Islet of Langerhans (tissue), 1 donor: ENCODE results near the gene NKAIN2.

Experiments
- FAIRE-seq: peaks from one replicate; lab custom pipeline; 2011; peaks lifted over from hg19 to GRCh38; lab: Jason Lieb, UNC

The NKAIN2 gene

DNA sequence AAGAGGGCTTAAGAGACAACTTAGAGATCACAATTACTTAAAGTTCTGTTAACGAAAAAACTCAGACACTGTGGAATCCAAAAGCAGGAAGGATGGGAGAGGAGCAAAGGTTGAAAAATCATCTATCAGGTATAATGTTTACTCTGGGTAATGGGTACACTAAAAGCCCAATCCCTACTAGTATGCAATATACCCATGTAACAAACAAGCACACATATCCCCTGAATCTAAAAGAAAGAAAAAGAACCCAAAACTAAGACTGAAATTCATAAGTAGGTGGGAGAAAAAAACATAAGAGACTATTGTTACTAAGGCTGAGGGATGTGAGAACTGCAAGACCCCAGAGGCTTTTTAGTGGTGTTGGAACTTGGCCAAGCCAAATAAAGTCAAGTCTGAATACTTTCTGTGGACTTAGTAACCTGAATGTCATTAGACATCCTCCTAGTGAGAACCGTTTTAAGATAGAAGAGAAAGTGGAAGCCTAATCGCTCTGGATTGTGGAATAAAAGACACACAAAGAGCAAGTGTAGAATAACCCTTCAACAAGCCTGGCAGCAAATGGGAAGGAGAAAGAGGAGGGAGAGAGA, 969.2 kb downstream of the NKAIN2 start:
- FAIRE-seq = no peak

DNA sequence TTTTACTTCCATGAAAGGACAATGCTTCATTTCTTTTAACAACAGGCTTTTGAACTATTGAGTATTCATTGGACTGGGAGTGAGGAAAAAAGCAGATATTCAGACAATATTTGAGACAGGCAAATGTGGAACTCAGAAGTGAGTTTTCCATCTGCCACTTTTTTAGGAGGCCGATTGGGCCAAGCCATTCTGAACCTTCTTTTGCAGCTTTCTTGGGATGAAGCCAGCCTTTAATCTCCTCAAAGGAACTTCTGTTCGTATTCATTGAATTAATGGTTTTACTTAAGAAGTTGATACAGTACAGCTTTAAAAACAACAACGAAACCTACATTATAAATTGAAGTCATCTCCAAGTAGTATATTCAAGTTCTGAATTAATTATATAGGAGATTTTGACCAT, 971.5 kb downstream of the NKAIN2 start:
- FAIRE-seq = no peak

DNA sequence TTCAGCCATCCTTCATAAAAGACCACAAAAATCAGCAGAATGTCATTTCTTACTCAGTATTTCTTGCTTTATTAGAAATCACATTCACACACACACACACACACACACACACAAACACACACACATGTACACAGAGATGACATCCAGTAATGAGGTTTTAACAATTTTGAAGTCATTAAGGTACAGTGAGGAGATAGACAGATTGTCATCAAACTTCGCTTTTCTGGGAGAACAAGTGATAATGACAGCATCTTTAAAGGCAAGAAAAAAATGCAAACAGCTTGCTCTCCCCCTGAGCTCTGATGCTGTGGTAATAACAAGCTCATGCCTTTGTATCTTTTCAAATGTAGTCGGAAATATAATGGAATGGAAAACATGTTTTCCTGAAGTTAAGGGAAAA, 974.2 kb downstream of the NKAIN2 start:
- FAIRE-seq = no peak

DNA sequence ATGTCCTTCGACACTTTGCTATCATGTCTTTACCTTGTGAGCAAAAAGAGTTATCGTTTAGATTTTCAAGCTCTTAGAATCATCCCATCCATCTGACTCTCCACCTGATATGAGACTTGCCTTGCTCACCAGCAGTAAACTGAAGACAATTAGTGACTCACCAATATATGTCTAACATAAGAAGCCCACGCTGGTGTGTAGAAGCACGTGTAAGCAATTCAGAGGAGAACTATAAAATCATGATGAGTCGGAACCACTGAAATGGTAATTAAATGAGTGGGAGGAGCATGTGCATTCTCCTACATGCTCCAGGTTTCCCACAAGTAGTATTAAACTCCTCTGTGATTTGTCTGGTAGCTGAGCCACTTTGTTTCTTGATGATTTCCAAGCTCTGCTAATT, 977.0 kb downstream of the NKAIN2 start:
- no peak for FAIRE-seq

DNA sequence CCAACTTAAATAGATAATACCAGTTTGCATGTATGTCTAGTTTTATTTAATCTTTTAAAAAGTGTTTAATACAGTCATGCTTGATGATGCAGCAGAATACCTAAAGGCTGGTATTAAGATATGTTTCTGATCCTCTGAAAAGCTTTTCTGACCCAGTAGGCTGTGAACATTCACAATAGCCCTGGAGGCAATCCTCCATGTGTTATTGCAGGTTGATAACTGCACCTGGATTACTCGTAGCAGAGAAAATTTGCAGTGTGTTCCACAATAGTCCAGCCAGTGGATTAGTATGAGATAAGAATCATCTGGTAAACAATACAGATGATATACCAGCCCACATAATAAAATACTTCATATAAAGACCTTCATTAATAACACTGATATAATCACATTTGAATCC, 979.7 kb downstream of the NKAIN2 start:
- no peak for FAIRE-seq

DNA sequence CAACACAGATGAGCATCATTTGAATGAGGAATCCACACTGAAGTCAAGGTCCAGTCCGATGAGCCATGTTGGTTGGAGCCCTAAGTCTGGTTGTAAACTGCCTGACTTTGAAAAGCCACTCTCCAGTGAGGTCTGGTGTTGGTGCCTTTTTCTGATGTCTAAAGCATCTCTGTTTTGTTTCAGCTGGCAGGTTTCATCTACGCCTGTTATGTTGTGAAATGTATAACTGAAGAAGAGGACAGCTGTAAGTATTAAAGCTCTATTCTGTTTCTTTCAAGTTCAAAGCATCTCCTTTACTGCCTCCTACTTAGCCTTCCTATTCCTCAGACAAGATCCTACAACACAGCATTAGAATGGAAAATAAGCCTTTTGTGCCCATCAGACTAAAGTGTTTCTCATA, 987.5 kb downstream of the NKAIN2 start:
- no peak for FAIRE-seq

DNA sequence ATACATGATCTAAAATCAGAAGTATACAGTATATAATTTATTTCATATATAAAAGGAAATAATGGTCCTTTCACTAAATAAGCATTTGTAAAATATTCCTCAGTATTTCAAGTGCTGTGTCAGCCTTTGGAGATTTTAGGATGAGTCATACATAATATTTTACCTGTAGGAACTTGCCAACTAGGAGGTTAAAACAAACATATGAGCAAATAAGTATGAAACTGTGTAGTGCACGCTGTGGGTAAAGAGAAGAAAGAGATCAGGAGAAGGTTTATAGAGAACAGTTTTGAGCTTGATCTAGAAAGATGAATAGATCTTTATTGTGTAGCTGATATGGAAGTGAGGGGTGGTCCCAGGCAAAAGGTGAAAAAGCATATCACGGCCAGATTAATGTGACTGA, 988.7 kb downstream of the NKAIN2 start:
- no peak for FAIRE-seq

DNA sequence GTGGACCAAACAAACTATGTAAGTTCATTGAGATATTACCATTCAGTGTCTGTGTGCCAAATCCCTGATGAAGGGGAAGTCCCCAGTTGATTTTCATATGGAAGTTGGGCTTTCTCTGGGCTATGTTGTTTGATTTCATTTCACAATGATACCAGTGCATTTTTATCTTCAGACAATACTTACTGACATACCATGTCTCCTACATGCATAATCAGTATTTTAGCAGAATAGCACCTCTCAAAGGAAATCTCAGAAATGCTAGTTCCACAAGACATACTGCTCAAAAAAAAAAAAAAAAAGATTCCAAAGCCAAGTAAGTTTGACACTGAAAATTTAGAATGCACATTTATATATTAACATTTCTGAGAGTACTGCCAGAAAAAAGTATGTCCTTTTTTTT, 989.7 kb downstream of the NKAIN2 start:
- FAIRE-seq = no peak

DNA sequence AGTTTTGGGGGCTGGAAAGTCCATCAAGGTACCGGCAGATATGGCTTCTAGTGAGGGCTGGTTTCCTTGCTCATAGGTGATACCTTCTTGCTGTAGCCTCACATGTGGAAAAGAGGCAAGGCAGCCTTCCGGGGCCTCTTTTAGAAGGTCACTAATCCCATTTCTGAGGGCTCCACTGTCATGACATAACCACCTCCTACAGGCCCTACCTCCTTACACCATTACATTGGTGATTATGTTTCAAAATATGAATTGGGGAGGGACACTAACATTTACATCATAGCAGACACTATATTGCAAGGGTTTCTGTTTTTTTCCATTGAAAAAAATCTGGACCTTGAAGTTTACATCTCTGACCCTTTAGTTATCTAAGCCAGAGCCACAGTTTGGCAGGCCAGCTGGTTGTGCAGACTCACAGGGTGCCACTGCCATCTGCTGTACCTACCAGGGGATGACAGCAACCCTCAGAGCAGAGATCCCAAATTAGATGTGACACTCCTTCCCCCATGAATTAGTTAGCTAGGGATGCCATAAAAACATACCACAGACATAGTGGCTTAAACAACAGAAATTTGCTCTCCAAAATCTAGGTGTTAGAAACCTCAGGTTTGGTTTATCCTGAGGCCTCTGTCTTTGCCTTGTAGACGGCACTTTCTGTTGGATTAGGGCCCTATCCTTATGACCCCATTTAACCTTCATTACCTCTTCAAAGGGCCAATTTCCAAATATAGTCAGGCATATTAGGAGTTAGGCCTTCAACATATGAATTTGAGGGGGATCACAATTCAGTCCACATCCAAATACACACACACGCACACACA, 992.2 kb downstream of the NKAIN2 start:
- no peak for FAIRE-seq

DNA sequence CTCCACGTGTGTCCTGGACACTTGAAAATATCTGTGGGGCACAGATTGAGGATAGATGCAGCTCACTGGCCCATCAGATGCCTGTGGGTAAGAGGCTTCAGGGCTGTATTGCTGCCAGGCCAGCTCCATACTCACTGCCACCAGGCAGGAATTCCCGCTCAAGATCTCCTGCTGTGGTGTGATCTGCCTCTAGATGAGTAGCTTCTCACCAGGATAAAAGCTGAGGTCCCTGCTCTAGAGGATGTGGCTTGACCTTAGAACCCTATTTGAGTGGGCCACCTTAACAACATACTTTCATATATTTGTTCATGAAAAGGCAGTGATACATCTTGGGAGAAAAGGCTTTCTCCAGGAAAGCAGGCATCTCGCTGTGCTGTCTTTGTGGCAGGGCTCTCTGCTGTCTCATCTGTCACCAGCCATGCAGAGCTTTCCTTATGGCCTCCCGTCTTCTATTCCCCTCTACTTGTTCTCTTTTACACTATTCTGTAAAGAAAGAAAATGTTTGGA, 992.9 kb downstream of the NKAIN2 start:
- FAIRE-seq = no peak

DNA sequence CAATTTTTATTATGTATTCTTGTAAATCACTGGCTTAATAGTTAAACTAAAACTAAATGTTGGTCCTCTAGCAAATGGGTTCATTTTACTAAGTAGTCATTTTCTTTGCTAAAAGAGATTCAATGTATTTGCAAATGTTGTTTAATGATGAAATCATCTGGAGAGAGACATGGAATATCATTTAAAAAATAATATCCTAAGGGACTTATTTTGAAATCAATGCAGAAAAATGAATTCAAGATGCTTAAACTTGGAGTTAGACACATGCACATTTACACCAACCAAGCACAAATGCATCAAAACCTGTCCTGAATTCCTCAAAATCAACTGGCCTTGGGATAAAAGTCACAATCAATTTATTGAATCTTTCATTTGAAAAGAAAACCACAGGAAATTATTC, 993.6 kb downstream of the NKAIN2 start:
- no peak for FAIRE-seq

DNA sequence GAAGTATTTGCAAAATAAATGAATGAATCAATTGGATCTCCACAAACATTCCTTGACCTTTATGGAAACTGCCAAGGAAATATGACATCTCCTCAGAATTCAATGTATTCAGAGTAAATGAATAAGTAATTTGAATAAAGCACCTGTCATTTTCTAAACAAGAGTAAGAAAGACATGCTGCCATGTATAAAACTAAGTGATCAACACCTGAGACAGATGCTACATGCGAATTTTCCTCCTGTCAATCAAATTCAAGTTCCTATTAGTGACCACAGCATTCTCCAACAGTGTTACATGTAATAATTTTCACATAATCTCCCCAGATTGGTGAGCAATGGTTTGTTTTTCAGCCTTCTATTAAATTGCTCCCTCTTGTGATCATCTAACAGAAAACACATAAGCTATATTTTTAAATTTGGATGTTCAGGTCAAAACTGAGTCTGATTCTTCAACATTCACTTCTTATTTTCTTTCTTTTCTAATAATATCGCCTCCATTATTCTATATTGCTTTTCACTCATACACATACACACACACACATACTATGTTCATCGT, 995.4 kb downstream of the NKAIN2 start:
- no peak for FAIRE-seq

DNA sequence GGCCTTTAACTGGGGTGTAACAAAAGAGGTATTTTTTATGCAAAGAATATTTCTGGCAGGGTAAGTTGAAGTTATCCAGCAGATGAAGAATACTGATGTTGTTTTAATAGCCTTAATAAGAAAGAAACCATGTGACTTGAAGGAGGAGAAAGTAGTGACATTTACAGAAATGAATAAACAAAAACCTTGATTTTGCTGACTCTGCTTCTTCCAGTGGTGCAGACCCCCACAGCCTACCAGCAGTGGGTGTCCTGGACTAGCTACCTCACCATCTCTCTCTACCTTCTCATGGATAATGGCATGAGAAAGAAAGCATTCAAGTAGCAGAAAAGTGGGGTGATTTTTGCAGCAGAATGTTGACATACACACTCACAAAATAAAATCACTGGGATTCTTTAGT, 996.0 kb downstream of the NKAIN2 start:
- no peak for FAIRE-seq

DNA sequence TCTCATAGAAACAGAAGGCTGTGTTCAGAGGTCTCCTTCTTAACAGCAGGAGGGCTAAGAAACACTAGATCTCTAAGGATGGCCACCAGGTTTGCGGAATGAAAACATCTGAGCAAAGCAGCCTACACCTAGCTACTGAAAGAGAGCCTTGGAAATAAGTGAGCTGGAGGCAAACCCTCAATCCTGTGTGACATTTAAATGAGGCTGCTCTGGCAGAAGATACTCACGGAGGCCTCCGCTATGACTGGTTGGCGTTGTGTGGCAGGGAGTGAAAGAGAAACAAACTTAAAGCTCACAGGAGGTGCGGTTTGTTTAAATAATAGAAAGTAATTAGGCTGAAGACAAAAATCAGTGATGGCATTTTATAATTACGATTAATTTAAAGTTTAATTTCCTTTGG, 996.6 kb downstream of the NKAIN2 start:
- no peak for FAIRE-seq

DNA sequence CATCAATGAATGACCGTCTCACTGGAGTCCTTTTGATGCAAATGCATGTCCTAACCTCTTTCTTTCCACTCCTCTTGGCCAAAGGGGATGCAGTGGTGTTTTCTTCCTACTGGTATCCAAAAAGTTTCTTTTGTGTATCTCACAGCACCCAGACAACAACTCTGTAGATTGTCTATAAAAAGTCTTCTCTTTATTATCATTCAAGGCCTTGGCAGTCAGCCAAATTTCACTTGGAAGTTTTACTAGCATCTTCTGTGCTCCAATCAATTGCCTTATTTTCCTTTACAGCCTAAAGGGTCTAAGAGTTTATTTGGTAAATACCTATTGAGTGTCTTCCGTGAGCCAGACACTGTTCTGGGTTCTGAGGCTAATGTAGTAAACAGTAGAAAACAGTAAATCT, 1008.4 kb downstream of the NKAIN2 start:
- no peak for FAIRE-seq

DNA sequence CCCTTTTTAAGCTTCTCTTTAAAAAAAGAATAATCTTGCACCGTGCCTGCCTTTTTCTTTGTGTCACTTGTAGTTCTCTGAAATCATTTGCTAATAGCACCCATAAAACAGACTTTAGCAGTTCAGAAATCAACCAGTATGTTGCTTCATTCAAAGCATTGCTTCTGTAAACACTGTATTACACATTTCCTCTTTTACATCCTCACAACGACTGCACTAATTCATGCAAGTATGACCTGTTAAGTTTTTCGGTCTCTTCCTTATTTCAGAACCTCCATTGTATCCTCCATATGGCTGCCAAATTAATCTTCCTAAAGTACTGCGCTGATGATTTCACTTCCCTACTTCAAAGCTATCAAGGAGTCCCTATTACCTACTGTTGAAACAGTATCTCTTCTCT, 1015.7 kb downstream of the NKAIN2 start:
- FAIRE-seq = no peak

DNA sequence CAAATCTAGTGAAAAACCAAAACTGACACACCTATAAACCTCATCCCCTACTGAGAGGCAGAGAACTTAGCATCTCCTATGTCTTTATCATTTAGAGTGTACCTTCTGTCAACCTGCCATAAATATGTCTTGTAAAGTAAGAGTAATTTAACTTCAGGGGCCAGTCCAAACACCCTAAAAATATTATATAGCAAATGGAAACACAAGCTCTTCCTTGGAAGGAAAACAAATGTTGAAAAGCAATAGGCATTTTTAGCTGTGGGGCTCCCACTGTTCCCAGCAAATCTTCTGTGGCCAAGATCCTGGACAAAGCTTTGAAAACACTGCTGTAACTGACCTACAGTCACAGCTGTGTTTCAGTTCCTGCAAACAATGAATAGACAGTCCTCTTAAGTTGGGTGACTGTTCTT, 1018.5 kb downstream of the NKAIN2 start:
- FAIRE-seq = no peak

DNA sequence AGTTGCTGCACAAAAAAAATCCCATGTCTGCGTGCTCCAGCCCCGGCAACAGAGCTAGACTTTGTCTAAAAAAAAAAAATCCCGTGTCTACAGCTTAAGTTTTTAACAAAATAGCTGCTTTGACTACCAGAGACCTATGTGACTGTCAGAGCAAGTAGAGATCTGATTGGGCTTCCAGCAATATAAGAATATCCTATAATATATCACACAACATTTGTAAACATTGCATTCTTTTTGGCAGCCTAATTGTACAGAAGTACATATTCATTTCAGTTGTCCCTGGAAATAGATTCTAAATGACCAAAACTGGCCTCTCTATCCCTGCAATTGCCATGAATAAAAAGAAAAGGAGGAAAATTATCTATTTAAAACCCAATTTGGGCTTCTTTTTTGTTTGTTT, 1019.1 kb downstream of the NKAIN2 start:
- no peak for FAIRE-seq

DNA sequence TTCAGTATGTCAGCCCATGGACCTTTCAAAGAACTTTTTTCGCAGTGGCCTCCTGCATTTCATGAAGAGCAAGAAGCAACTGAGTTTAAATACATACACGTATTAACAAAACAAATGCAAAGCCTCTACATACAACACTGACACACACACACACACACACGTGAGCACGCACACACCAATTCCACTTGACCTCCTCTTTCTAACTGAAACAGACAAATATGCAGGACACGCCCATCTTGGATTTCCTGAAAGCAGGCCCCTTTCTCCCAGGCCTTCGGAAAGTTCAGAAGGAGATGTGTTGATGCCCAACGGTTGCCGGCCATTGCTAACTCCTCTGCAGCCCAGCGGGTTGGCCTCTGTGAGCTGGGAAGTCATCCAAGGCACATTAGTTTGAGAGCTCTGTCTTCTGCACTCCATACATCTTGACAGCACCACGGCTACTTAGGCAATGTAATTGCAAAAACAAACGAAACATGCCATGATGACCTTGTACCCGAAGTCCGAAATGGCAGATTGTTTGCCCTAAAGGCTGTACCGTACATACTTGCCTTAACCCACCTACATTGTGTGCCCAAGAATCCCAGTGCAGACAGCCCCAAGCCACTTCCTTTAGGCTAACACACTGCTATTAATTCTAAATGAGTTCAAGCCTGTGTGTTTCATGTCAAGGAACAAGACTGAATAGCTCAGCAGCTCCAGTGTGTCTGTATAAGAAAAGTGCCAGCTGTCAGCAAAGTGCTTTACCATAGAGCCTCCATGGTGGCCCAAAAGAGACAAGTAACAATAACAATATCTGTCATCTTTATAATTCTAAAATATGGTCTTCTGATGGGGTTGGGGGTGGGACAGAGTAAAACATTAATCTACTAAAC, 1019.8 kb downstream of the NKAIN2 start:
- no peak for FAIRE-seq

DNA sequence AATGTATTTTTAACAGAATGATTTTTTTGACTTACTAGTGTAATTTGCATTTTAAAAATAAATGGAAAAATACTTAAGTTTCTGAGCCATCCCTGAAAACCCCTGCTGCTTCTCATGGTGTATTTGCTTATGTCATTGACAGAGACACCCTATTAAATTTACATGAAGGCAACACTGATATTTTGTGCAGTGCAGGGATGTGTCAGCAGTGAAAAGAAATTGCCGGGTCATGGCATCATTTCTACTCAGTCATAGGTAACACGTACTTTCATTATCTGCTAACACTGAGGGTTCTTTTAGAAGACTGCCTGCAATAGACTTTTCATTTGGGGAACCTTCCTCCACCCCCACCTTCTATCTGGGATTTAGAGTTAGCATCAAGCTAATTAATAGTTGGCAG, 1021.9 kb downstream of the NKAIN2 start:
- no peak for FAIRE-seq

DNA sequence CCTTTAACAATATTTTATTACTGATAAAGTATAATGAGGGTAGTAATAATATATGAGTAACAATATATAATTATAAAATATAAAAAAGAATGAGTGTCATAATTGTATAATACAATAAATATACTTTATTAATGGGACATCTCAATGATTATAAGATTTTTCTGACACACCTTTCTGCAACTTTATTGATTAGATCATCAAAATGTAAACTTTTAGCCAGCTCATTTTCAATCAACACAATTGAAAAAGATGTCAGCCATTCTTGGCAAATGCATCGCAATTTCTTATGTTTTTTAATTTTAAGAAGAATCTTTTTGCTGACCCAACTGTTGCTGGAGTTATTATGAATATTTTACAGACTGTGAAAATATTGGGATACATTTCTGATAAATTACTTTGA, 1026.2 kb downstream of the NKAIN2 start:
- no peak for FAIRE-seq

DNA sequence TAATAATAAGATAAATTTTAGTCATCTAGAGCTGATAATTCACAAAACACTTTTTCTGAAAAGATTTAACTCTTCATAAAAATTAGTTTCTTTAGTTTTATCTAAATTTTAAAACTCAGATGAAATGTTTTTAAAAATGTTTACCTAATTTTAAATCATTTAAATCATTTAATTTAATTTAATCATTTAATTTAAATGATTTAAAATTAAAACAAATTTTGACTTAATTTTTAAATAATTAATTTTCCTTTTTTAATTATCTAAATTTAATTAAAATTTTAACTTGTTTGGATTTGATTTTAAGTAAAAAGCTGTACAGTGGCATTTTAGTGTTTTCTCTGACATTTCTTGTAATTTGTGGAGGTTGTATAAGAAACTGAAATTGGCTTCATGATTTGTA, 1026.8 kb downstream of the NKAIN2 start:
- FAIRE-seq = no peak
